NCI-H146 treated with DMSO at 0.1 percent for 48 hours (cell line): Measurements from ENCODE around the gene PROCR.
"Not testable (repeated sequence)": the region's sequence is repeated elsewhere in the genome, so short reads cannot be mapped to it uniquely, and the experiment has no call there.

Experiments
- DNase-seq: peaks from one replicate; lab custom pipeline; 2025; ENCODE audit not compliant: unreplicated experiment; lab: John Stamatoyannopoulos, UW

PROCR gene

DNA sequence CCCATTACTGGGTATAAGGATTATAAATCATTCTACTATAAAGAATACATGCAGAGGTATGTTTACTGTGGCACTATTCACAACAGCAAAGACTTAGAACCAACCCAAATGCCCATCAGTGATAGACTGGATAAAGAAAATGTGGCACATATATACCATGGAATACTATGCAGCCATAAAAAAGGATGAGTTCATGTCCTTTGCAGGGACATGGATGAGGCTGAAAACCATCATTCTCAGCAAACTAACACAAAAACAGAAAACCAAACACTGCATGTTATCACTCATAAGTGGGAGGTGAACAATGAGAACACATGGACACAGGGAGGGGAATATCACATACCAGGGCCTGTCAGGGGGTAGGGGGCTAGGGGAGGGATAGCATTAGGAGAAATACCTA, 7.3 kb upstream of the PROCR start:
- DNase-seq: not testable (repeated sequence)

DNA sequence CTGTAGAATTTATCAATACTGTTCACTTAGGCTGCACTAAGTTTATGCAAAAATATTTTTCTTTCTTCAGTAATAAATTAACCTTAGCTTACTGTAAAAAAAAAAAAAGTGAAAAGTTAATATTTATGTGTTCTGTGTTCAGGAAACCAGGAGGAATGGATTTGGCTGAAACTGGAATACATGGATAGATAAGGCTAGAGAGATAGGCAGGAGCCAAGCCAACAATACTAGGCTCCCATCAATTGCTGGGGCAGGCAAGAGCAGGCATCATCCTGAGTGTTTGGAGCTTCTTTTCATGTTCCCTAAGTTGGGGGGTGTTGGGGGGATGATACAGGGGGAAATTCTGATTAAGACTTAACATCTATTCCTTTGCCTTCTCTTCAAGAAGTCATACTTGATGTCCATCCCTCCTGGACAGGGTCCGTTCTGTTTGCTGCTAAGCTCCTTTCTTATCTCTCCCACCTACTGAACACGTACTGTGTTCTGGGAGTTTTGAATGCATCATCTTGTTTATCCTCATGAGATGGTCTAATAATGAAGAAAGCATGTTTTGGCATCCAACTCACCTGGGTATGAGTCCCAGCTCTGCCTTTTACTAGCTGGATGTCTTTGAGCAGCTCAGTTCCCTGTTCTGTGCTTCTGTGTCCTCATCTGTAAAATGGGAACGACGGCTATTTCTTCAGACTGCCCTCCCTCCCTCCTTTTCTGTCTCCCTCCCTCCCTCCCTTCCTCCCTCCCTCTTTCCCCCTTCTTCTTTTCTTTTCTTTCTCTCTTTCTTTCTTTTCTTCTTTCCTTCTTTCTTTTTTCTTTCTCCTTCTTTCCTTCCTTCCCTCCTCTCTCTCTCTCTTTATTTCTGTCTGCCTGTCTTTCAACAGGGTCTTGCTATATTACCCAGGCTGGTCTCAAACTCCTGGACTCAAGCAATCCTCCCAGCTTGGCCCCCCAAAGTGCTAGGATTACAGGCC, 6.4 kb upstream of the PROCR start:
- DNase-seq: no peak

DNA sequence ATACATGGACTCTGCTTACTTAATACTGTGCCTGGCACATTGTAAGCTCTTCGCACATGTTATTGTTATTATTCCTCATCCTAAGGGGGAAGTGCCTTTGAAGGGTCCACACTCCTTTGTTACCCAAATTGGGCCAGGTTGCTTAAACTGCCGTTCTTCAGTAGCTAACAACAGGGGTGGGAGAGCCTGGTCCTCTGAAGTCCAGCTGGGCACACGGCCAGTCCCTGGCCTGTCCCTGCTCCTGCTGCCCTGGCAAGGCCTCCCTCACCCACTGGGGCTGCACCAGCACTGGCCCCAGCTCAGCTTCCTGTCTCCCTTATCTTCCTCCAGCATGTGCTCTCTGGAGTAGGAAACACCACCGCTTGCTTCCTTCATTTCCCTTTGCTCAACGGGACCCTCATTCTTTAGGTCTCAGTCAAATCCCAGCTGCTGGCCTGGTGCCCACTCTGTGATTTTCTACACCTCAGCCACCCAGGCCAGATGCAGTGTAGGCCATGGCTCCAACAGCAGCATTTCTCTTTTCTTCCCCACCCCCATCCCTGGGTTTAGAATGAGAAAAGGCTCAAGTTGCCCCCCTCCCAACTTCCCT, 5.5 kb upstream of the PROCR start:
- no peak for DNase-seq

DNA sequence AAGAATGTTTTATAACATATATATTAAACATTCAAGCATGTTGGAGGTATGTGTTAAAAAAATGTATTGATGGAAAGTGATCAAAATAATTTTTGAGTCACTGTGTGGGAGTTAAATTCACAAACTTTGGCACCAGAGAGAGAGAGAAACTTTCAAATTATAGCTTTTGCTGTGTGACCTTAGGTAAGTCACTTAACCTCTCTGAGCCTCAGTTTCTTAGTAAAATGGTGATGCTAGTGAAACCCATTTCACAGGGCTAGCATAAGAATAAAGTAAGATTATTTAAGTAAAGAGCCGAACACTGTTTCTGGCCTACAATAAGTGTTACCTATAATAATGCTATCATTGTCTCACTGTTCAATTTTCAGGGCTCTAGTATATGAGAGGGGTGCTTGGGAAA, 4.1 kb upstream of the PROCR start:
- no peak for DNase-seq

DNA sequence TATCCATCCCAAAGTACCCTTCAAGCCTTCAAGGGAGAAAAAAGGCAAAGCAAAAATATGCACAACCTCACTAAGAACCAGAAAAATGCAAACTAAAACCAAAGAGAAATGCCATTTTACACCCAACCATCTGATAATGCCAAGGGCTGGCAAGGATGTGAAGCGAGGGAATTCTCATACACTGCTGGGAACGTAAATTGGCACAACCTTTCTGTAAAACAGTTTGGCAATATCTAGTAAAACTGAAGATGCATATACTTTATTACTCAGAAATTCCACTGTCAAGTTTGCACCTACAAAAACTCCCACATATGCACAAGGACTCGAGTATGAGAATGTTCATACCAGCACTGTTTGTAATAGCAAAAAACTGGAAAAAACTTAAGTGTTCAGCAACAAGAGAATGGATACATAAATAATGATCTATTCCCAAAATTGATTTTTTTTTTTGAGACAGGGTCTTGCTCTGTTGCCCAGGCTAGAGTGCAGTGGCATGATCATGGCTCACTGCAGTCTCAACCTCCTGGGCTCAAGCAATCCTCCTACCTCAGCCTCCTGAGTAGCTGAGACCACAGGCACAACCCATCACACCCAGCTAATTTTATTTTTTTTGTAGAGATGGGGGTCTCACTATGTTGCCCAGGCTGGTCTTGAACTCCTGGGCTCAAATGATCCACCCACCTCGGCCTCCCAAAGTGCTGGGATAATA, 3.0 kb upstream of the PROCR start:
- not testable (repeated sequence) for DNase-seq

DNA sequence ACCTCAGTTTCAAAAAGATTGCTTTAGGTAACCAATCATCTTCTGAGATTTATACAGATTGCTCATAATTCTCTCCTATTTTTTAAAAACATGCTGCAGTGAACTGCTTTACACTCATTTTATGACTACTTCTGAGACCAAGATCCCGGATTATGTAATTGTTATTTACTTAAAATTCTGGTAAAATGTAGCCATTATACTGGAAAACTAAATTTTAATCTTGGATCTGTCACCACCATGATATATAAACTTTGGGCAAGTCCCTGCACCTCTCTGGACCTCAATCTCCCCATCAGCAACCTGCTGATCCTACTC, 477 bp upstream of the PROCR start:
- no peak for DNase-seq

DNA sequence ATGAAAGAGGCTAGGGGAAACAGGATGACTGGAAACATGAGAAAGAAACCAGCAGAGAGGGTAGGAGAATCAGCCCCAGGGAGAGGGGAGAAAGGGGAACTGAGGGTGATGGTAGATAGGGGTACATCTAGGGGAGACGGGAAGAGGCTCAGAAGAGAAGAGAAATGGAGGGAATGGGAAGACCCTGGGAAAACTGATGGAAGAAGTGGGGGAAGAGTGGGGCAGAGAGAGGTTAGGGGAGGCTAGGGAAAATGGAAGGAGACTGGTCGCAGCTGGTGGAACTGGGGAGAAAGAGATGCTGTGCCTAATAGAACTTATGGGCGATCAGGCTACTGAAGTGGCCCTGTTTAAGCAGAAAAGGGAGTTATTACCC, 548 bp downstream of the PROCR start:
- no peak for DNase-seq

DNA sequence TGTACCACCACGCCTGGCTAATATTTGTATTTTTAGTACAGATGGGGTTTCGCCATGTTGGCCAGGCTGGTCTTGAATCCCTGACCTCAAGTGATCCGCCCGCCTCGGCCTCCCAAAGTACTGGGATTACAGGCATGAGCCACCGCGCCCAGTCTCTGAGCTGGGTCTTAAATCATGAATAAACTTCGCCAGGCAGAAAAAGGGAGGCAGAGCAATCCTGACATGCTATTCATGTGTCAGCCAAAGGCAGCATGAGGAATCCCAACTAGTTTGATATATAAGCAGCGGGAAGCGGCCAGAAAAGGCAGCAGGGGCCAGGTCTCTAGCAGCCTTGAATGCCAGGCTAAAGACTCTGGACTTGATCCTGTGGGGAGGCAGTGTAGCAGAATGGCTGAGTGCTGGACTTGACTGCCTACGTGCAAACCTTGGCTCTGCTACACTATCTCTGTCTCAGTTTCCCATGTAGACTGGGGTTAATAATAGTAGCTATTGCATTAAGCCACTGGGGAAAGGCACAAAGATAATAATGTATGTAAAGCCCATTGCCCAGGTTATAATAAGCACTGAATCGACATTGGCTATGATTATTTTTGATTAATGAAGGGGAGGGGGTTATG, 1.8 kb downstream of the PROCR start:
- no peak for DNase-seq

DNA sequence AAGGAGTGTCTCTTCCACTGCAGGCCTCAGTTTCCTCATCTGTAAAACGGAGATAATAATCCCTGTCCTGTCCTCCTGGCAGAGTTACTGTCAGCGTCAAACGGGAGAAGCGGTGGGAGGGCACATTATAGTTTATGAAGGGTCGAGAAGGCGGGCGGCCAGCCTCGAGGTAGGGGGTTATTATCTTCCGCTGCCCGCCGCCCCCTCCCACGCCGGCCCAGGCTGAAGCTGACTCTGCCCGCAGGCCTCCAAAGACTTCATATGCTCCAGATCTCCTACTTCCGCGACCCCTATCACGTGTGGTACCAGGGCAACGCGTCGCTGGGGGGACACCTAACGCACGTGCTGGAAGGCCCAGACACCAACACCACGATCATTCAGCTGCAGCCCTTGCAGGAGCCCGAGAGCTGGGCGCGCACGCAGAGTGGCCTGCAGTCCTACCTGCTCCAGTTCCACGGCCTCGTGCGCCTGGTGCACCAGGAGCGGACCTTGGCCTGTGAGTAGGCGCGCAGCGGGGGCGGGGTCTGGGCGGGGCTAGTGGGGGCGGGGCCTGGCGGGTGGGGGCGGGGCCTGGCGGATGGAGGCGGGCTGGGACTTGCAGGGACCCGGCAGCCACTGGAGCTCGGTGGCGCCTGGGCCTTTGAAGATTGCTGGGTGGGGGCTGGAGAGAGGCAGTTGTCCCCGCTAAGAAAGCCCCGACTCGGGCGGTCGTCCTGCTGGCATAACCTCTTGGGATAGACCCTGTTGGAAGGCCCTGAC, 2.8 kb downstream of the PROCR start:
- DNase-seq: no peak

DNA sequence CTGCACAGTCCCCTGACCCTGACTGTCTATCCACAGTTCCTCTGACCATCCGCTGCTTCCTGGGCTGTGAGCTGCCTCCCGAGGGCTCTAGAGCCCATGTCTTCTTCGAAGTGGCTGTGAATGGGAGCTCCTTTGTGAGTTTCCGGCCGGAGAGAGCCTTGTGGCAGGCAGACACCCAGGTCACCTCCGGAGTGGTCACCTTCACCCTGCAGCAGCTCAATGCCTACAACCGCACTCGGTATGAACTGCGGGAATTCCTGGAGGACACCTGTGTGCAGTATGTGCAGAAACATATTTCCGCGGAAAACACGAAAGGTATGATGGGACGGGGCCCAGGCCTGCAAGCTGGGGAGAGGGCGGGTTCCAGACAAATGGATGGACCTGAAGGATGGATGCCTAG, 4.3 kb downstream of the PROCR start:
- no peak for DNase-seq

DNA sequence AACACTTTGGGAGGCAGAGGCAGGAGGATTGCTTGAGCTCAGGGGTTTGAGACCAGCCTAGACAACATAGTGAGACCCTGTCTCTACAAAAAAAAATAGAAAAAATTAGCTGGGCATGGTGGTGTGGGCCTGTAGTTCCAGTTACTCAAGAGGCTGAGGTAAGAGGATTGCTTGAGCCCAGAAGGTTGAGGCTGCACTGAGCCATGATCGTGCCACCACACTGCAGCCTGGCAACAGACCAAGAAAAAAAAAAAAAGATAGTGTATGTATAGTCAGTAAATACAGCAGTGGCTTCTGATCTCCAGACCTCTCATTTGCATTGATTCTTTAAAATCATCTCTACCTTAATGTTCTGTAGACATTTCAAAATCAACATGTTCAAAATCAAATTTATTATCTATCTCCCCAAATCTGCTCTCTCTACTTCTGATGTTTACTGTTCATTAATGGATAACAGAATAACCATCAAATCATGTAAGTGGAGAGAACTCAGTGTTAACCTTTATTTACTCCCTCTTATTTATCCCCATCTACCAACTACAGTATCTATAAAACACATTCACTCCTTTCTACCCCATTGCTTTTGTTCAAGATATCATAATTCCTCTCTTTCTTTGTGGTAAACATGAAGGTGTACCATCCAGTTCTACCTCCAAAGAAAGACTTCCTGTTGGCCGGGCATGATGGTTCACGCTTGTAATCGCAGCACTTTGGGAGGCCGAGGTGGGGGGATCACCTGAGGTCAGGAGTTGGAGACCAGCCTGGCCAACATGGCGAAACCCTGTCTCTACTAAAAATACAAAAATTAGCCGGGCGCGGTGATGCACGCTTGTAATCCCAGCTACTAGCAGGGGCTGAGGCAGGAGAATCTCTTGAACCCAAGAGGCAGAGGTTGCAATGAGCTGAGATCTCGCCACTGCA, 7.7 kb downstream of the PROCR start:
- no peak for DNase-seq

DNA sequence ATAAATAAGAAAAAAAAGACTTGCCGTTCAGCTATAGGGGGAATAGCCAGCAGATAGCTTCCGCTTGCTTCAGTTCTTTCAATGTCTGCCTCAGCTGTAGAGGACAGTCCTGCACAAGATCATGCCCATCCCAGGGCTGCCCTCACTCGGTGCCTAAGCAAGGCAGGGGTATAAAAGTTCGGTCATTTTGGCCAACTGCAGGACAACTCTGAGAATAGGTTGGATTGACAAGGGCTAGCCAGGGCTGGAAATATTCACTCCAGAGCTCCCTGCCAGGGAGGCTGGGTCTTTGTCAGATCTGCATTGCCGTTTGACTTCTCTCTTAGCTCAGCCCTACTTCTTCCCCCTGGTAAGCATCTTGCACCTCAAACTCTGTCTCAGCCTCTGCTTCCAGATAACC, 8.4 kb downstream of the PROCR start:
- DNase-seq: no peak

DNA sequence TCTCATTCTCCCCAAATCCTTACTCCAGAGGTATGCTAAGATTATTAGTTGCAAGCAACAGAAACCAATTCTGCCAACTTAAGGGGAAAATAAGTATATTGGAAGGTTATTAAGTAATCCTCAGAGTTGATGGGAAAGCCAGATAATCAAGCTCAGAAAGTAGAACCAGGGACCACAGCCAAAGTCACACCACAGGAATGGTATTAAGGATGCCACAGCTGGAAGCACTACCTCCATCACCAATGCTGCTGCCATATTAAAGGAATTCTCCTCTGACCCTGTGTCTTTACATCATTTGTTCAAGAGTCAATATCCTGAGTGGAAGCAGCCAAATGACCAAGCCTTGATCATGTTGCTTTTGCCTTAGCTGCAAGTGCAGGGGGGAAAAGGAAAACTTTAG, 9.9 kb downstream of the PROCR start:
- no peak for DNase-seq

DNA sequence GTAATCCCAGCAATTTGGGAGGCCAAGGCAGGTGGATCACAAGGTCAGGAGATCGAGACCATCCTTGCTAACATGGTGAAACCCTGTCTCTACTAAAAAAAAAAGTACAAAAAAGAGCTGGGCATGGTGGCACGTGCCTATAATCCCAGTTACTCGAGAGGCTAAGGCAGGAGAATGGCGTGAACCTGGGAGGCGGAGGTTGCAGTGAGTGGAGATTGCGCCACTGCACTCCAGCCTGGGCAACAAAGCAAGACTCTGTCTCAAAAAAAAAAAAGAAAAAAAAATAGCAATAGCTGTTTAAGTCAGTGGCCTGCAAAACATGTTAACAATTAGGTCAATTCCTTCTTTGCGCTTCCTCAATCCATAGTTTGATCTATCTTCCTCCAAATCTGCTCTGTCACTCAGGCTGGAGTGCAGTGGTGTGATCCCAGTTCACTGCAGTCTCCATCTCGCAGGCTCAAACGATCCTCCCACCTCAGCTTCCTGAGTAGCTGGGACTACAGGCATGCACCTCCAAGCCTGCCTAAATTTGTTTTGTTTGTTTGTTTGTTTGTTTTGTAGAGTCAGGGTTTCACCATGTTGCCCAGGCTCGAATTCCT, 14.9 kb downstream of the PROCR start:
- DNase-seq: not testable (repeated sequence)

DNA sequence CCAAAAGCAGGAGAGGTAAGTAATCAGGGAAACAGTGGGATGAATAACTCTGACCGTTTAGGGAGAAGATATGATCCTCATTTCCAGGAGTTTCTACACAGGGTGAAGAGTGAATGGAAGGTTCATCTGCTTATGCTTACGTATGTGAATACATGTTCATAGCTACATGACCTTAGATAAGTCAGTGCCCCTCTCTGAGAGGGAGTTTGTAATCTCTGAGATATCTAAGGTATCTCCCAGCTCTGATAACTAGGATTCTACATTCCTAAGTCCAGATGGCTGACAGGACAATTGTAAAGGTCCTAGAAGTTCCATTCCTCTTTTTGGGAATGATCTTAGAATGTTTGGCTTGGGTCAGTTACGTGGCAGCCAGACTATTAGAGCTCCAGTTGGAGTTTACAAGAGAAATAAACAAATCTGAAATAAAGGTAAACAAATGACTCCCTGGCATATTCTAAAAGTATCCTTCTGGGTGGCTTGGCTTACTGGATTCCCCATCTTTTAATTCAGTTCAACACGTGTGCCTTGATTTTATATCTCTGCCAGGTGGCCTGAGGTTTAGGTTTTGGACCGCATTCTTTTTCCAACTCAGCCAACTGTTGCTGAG, 15.8 kb downstream of the PROCR start:
- no peak for DNase-seq

DNA sequence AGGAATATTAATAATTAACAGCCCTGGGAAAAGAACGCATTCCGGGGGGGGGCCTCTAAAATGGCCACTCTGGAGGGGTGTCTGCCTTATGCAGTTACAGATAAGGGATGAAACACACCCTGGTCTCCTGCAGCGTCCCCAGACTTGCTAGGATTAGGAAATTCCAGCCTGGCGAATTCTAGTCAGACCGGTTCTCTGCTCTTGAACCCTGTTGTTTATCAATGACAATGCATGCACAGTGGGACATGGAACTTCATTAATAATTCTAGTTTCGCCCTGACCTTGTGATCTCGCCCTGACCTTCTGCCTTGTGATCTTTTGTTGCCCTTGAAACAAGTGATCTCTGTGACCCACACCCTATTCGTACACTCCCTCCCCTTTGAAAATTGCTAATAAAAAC, 17.4 kb downstream of the PROCR start:
- DNase-seq: not testable (repeated sequence)

DNA sequence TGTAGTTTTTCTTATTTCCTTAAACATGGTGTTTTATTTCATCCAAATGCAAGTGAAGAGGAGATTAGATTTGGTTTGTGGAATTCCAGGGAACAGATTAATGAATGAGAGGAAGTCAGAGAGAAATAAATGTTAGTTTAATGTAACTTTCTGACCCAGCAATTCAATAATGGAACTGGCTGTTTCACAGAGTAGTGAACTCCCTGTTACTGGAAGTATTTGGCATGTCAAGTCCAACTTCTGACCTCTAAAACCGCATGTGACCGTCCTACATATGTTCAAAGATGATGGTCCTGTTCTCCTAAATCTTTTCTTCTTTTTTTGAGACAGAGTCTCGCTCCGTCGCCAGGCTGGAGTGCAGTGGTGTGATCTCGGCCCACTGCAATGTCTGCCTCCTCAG, 18.7 kb downstream of the PROCR start:
- no peak for DNase-seq

DNA sequence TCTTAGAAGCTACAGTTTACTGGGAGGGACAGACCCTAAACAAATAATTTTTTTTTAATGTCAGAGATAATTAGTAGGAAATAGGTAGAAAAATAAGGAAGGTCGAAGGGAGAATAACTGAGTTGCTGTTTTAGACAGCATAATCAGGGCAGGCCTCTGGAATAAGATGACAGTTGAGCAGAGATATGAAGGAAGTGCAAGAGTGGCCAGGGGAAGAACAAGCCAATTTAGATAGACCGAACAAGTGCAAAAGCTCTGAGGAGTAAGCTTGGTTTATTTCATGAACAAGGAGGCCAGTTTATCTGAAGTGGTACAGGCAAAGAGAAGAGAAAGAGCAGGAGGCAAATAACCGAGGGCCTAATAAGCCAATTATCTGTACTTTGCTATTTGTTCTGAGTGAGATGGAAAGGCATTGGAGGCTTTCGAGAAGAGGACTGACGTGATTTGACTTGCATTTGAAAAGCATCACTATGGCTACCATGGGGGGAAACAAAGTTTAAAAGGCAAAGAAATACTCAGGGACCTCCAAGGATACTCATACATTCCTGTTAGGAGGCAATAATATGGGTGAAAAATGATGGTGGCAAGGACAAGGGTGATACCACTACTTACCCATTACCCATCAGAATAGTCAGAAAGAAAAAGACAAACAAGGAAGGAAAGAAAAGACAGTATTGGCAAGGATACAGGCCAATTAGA, 19.7 kb downstream of the PROCR start:
- DNase-seq: no peak
